HG03045 (cell line): ENCODE measurements around the gene CD248.
"Not testable (repeated sequence)": the region's sequence is repeated elsewhere in the genome, so short reads cannot be mapped to it uniquely, and the experiment has no call there.

Experiments used
- ATAC-seq: cut with Tn5 transposase; IDR thresholded peaks from one replicate; pipeline ENCODE4 v1.9.1; 2021; ENCODE audit warnings: mild to moderate bottlenecking, moderate library complexity; ENCODE audit not compliant: unreplicated experiment

CD248 gene

GRCh38 chr11:66329165-66329673, 12.4 kb upstream of the CD248 start:
- no peak for ATAC-seq

GRCh38 chr11:66328302-66329144, 11.7 kb upstream of the CD248 start:
- peak; percentile 55 for ATAC-seq

- ATAC-seq = no peak
Observed at GRCh38 chr11:66328031-66328301, 11.1 kb upstream of the CD248 start.

GRCh38 chr11:66327171-66328030, 10.6 kb upstream of the CD248 start:
- ATAC-seq = no peak

- no peak for ATAC-seq
Observed at GRCh38 chr11:66326261-66327111, 9.6 kb upstream of the CD248 start.

GRCh38 chr11:66325263-66325671, 8.4 kb upstream of the CD248 start:
- ATAC-seq = no peak

GRCh38 chr11:66324664-66325063, 7.8 kb upstream of the CD248 start:
- no peak for ATAC-seq

- no peak for ATAC-seq
Observed at GRCh38 chr11:66323684-66324083, 6.8 kb upstream of the CD248 start.

- ATAC-seq = no peak
Observed at GRCh38 chr11:66322732-66323427, 6.0 kb upstream of the CD248 start.

- no peak for ATAC-seq
Observed at GRCh38 chr11:66321606-66322005, 4.8 kb upstream of the CD248 start.

GRCh38 chr11:66320748-66321147, 3.9 kb upstream of the CD248 start:
- not testable (repeated sequence) for ATAC-seq

GRCh38 chr11:66320289-66320688, 3.4 kb upstream of the CD248 start:
- not testable (repeated sequence) for ATAC-seq

- no peak for ATAC-seq
Observed at GRCh38 chr11:66318600-66318970, 1.7 kb upstream of the CD248 start.

- no peak for ATAC-seq
Observed at GRCh38 chr11:66317723-66318599, 1.1 kb upstream of the CD248 start.

- no peak for ATAC-seq
Observed at GRCh38 chr11:66317322-66317722, 478 bp upstream of the CD248 start.

GRCh38 chr11:66315921-66316811, 678 bp downstream of the CD248 start:
- no peak for ATAC-seq

GRCh38 chr11:66315498-66315885, 1.4 kb downstream of the CD248 start:
- ATAC-seq = no peak
